Fibroblast of lung (primary cell): Measurements from ENCODE around the gene DPH6.

Experiments used
- CTCF ChIP-seq, 2 donors: IDR thresholded peaks in 1 of 2; conservative IDR thresholded peaks in 1 of 2; 1 replicate in 1 of 2; 2 replicates in 1 of 2; pipeline ENCODE4 v1.5.1; 2011 to 2012; ENCODE audit warnings: low read length in 2 of 2, control low read depth in 1 of 2, inconsistent platforms in 1 of 2, low read depth in 1 of 2, mild to moderate bottlenecking in 1 of 2
- EZH2 ChIP-seq: IDR thresholded peaks from 2 replicates; pipeline ENCODE4 v1.5.1; 2012; ENCODE audit warnings: low read length, control low read depth, mild to moderate bottlenecking; ENCODE audit errors: missing control alignments

GRCh38 chr15:35560870-35561269 lies 14.9 kb upstream of the DPH6 start:
- no peak for TF ChIP-seq CTCF (conservative IDR thresholded peaks at IDR 0.05 in 1 of 2, IDR thresholded peaks at IDR 0.05 in 1 of 2; ENCODE audit: low read depth in 1 of 2, low read length in 2 of 2)
- no peak for TF ChIP-seq EZH2
